Hematopoietic multipotent progenitor cell treated with erythropoietin and hydrocortisone succinate and interleukin-3 and kit ligand, for 6 days (in vitro differentiated cells): ENCODE measurements around the gene ATP1A3.
"Not testable (repeated sequence)": the region's sequence is repeated elsewhere in the genome, so short reads cannot be mapped to it uniquely, and the experiment has no call there.

Experiments used
- DNase-seq: peaks from one replicate; pipeline ENCODE4 v3.0.0-alpha.2; 2015

The ATP1A3 gene

DNA sequence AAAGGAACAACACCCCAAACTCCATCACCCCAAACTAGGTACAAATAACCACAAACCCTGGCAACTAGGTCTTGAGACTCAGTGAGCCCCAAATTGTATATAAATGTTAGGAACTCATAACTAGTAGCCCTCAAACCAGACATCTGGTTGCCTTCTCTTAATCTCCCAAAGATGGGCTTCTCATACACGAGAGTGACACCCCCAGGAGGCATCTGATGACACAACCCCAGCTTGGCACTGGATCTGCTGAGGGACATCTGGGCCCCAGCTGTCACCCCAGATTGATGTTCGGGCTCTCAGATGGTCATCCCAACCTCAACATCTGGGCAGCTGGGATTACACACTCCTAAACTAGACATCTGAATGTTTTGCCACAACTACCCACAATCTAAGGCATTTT is 49.7 kb downstream of the ATP1A3 start:
- DNase-seq, result no peak

GRCh38 chr19:41941410-41942202 is 52.4 kb downstream of the ATP1A3 start:
- no peak for DNase-seq

DNA sequence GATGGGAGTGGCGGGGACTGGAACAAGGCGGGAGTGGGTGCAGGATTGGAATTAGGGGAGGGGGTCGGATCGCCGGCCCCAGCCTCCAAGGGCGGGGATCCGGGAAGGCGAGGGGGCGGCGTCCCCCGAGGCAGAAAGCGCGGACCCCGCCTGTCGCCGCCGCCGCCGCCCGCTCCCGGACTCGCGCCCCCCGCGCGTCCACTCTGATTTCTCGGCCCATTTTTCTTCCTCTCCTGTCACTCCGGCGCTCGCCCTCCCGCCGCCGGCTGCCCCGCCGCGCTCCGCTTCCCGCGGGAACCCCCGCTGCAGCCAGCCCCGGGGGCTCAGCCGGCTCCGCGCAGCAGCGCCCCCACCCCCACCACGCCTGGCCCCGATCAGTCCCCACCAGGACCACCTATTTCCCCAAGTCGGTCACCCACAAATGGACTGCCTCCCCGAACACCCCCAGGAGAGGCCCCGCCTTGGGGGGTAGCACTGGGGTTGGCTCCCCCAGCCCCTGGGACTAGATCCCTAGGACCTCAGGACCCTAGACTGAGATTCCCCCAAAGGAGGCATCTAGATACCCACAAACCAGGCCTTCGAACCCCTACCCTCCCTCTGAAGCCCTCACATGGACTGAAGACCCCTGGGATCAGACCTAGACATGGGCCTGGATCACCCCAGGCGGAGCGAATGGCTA is 53.2 kb downstream of the ATP1A3 start:
- no peak for DNase-seq

GRCh38 chr19:41939861-41940730 is 53.9 kb downstream of the ATP1A3 start:
- DNase-seq, result no peak

GRCh38 chr19:41939209-41939608 is 54.8 kb downstream of the ATP1A3 start:
- not testable (repeated sequence) for DNase-seq

DNA sequence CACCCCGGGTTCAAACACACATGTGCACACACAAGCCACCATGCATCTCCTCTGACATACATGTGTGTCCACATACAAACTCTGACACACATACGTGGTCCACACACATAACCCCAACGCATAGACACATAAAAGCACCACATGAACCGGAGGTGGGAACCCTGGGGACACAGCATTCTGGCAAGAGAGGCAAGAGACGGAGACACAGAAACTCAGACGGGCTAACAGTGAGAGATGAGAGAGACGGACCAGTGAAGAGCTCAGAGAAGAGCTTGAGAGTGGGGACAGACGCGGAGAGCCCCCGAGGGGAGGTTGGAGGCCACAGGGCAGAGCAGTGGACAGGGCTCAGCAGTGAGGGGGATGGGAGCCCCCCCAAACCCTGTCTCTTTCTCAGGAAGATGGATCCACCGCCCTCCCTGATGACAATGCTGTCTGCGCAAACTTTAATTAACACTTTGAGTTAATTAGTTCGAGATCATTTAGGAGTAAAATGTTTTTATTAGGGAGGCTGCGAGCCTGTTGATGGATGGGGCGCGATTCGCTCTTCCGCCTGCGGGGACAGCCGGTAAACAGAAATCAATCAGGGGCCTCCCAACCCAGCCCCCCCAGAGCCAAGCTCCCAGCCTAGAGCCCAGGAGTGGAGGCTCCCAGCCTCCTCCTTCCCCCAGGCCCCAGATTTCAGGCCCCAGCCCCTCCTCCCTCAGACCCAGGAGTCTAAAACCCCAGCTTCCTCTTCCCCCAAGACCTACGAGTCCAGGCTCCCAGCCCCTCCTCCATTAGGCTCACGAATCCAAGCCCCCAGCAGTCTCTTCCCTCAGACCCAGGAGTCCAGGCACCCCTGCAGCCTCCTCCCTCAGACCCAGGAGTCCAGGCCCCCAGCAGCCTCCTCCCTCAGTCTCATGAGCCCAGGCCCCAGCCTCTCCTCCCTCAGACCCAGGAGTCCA is 56.2 kb downstream of the ATP1A3 start:
- no peak for DNase-seq

DNA sequence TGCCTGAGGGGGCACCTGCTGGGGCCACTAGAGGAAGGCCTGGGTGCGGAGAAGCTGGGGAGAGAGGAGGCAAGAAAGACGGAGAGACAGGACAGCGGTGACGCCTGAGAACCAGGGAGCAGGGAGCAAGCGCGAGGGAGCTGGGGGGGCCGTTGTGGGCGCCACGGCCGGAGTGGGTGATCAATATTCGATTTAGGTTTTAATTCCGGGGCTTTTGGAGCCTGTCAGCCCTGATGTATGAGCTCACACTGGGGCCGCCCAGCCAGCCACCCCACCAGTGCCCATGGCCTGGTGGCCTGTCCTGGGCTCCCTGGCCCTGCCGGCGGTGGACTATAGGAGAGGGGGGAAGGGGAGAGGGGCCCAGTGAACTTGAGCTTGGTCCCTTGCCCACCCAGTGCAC is 57.1 kb downstream of the ATP1A3 start:
- no peak for DNase-seq

- no peak for DNase-seq
Measured at GRCh38 chr19:41936416-41936850, 57.6 kb downstream of the ATP1A3 start.

- DNase-seq, result no peak
Measured at GRCh38 chr19:41935760-41936415, 58.1 kb downstream of the ATP1A3 start.

GRCh38 chr19:41934849-41935374 is 59.1 kb downstream of the ATP1A3 start:
- DNase-seq, result peak; percentile 82

DNA sequence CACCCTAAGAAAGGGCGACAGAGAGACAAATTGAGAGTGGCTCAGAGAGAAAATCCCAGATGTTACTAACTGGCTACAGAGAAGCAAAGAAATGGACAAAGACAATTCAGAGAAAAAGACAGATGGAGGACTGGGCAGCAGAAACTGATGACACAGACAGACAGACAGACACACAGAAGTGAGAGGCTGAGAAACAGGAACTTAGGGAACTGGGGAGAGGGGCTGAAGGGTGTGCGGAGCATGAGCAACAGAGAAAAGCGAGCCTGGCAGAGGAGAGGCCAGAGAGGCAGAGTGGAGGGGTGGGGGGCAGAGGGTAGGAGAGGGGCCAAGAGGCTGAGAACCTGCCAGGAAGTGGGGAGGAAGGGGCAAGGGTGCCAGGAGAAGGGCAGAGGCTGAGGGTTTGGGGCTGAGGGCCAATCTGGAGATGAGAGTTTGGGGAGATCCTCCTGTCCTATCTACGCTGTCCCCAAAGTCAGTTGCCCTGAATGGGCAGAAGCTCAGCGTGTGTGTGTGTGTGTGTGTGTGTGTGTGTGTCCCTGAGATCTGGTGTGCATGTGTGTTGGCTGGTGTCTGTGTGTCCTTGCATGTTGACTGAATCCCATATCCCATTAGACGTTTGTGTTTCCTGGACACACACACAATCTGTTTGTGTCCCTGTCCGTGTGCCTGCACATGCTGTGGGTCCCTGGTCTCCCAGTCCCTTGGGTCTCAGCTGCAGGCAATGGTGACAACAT is 60.2 kb downstream of the ATP1A3 start:
- no peak for DNase-seq

DNA sequence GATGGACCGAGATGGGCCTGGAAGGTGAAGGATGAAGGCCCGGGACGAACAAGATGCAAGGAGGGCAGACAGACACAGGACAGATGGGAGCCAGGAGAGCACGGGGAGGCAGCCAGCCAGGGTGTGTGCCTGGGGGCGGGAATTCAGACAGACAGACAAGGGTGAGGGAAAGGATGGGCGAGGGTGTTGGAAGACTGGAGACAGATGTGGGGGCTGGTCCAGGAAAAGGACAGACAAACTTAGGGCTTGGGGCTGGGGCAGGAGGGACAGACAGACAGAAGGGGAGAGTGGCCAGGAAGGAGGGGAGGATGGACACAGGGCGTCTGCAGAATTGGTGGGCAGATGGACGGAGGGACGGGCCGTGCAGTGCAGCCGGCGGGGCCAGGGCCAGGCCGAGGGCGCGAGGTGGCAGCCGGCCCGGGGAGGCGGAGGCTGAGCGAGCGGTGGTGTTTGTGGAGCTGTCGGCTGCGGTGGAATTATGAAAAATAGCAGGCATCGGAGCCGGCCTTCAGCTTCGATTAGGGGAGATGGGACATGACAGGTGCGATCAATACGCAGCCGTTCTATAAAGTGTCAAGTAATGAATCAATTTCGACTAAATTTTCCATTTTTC is 61.2 kb downstream of the ATP1A3 start:
- DNase-seq, result no peak

DNA sequence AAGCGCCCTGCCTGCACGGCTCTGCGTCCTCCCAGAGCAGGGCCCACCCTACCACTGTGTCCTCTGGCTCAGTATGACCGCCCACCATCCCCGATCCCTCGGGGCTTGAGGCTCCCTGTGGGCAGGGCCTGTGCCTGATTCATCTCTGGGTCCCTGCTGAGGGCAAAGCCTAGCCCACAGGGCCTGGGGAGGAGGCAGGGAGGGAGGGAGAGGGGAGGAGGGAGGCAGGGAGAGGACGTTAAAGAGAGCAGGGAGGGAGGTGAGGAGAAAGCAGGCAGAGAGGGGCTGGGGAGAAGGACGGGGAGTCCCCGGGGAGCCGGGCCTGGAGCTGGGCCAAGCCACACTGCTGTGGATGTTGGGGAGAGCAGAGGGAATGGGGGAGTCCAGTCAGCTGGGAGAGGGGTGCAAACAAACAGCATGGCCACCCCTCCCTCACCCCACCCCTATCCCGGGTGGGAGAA is 61.7 kb downstream of the ATP1A3 start:
- no peak for DNase-seq

GRCh38 chr19:41930926-41931592 is 63.0 kb downstream of the ATP1A3 start:
- DNase-seq, result peak; percentile 51

DNA sequence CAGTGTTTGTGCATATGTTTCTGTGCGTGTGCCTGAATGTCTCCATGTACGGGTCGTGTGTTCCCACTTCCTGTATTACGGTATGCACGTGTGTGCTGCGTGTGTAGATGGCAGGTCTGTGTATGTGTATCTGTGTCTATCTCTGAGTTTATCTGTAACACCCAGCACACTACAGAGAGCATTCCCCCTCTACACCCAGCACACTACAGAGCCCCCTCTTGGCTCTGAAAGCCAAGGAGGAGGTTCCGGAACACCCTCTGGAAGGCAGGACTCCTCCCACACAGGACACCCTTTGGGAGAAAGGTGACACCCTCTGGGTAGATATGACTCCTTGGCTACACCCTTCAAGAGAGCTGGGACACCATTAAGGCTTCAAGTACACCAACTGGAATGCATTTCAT is 63.7 kb downstream of the ATP1A3 start:
- no peak for DNase-seq

GRCh38 chr19:41929536-41930071 is 64.4 kb downstream of the ATP1A3 start:
- DNase-seq, result no peak

DNA sequence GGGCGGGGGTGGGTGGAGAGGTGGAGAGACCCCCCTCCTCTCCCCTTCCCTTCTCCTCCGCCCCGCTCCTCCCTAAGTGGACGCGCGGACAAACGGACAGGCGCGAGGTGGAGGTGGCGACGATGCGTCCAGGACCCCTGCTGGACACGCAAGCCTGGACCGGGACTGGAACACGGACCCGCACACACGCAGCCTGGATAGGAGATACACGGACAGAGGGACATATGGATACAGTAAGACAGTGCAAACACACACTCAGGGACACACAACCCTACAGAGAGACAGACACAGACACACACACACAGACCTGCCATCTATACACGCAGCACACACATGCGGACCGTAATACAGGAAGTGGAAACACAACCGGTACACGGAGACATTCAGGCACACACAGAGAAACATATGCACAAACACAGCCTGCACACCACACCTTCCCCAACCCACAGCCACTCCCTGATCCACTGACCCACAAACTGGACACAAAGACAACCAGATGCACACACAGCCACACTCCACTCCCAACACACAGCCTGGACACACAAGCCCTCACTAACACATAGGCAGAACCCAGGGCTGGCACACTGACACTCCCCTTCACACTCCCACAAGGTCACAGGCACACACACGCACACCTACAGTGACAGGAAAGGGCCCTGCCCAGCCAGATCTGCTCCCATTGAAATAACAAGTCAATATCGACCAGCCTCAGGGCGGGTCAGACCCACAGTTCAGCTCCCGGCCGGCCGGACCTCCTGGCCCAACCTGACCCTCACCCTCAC is 65.1 kb downstream of the ATP1A3 start:
- DNase-seq, result no peak

- DNase-seq, result no peak
Measured at GRCh38 chr19:41928221-41928683, 65.8 kb downstream of the ATP1A3 start, which contains the start of gene ERFL. ERFL (minus strand) TSS chr19:41928449; CDS start chr19:41912919, 15,530 bp downstream.
